Gastrocnemius medialis (tissue), 4 donors: ENCODE data around the gene MINAR2. TPM values are rescaled to one million over a fixed set of nuclear protein-coding genes. Genes with fewer than 3 reads are reported as not detected.

ENCODE experiments used
- ATAC-seq, 2 donors: fragments of 150-250 bp; one replicate each; pipeline ENCODE4 v1.9.1; 2016
- DNase-seq, 2 donors: peaks; one replicate each; pipeline ENCODE4 v3.0.0-alpha.2; 2019
- H3K27ac ChIP-seq, 4 donors: fragments of 200-600 bp; sonication (generic); 1 replicate in 1 of 4; 2 replicates in 3 of 4; pipeline ENCODE4 v1.5.1; 2016 to 2018; ENCODE audit warnings: mild to moderate bottlenecking in 2 of 4, moderate library complexity in 1 of 4
- H3K27me3 ChIP-seq, 3 donors: fragments of 200-600 bp; sonication (generic) in 2 of 3; 1 replicate in 1 of 3; 2 replicates in 2 of 3; pipeline versions ENCODE4 v1.5.1 to v1.6.0; 2016 to 2019; ENCODE audit warnings: mild to moderate bottlenecking in 1 of 3, moderate library complexity in 1 of 3
- H3K36me3 ChIP-seq, 2 donors: fragments of 200-600 bp; sonication (generic) in 1 of 2; one replicate each; pipeline ENCODE4 v1.5.1; 2017 to 2018
- H3K4me1 ChIP-seq, 2 donors: fragments of 200-600 bp; sonication (generic) in 1 of 2; one replicate each; pipeline ENCODE4 v1.5.1; 2016 to 2017; ENCODE audit warnings: mild to moderate bottlenecking in 2 of 2
- H3K4me3 ChIP-seq, 4 donors: fragments of 200-600 bp; sonication (generic) in 3 of 4; 1 replicate in 1 of 4; 2 replicates in 3 of 4; pipeline ENCODE4 v1.5.1; 2016 to 2019; ENCODE audit warnings: mild to moderate bottlenecking in 2 of 4
- H3K9me3 ChIP-seq, 3 donors: fragments of 200-600 bp; sonication (generic) in 2 of 3; 1 replicate in 1 of 3; 2 replicates in 2 of 3; pipeline ENCODE4 v1.5.1; 2016 to 2019
- CTCF ChIP-seq, 5 experiments: fragments of 450-650 bp in 3 of 5; fragments of 200-600 bp in 2 of 5; sonication (generic) in 2 of 5; IDR thresholded peaks in 4 of 5; conservative IDR thresholded peaks in 1 of 5; 1 replicate in 4 of 5; 2 replicates in 1 of 5; pipeline ENCODE4 v1.5.1; 2016 to 2019; ENCODE audit warnings: antibody characterized with exemption in 5 of 5, mild to moderate bottlenecking in 3 of 5, moderate library complexity in 3 of 5
- POLR2A ChIP-seq, 2 donors: fragments of 450-650 bp; IDR thresholded peaks; one replicate each; pipeline ENCODE4 v1.6.1; 2017; ENCODE audit warnings: antibody characterized with exemption in 2 of 2, mild to moderate bottlenecking in 2 of 2, moderate library complexity in 2 of 2
- in situ Hi-C, 4 donors: fragments of 200-750 bp; cut with MboI; loops; one replicate each; pipeline versions ENCODE4 v1.15.0 to v1.8.0; 2017; ENCODE audit warnings: low sequenced_read_pairs in 4 of 4
- intact Hi-C: fragments of 100-400 bp; cut with DNase I; formaldehyde crosslinking; loops from one replicate; pipeline ENCODE4 v1.15.1; 2023; ENCODE audit warnings: low total_unique reads
- total RNA-seq, 4 donors: library from RNA; depleted of rRNA; stranded (reverse); fragments of >200 nt; gene quantifications; one replicate each; pipeline versions ENCODE4 v1.1.0 to v1.2.3, GENCODE V29; 2016

MINAR2 gene
- total RNA-seq, 4 donors from 2014 or later: not detected

DNA sequence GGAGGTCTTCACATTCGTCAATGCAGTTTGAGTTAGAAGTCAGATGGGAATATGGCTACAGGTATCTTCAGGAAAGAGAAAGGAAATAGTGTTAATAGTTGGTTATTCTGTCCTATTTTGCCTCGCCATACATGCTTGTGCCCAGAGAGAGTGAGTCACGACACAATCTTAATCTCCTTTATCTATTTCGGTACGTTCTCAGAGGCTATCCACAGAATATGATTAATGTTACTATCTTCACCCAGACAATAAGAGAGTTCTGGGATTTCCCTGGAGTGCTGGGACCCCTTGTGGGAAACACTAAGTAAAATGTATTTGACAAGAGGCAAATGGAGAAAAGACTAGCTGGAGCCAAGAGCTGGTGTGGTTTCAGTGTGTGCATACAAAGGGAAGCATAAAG, 25.5 kb downstream of the MINAR2 start:
- Histone ChIP-seq H3K27ac (no peak overlapping the region), H3K36me3 (no peaks in the 10 kb centered on the region), H3K9me3 (no peaks in the 10 kb centered on the region), H3K4me1 (no peaks in the 10 kb centered on the region), H3K27me3 (no peaks in the 10 kb centered on the region), H3K4me3 (no peak overlapping the region)
- in situ Hi-C loops (loop anchor here (10.0 to 25.0 kb wide), 5 partner anchors 361 to 1561 kb away; no protein-coding TSS in a partner anchor), intact Hi-C loops (no loop called here)
- ATAC-seq: no peak
- no peak for TF ChIP-seq CTCF (IDR thresholded peaks at IDR 0.05 in 4 of 5, conservative IDR thresholded peaks at IDR 0.05 in 1 of 5)
- no peak for TF ChIP-seq POLR2A (IDR thresholded peaks at IDR 0.05)
- DNase-seq: no peak

GRCh38 chr5:129781594-129781993, 33.7 kb downstream of the MINAR2 start:
- in situ Hi-C loops: no loop called here
- ATAC-seq: no peak
- Histone ChIP-seq H3K9me3 (no peaks in the 10 kb centered on the region), H3K27me3 (no peaks in the 10 kb centered on the region), H3K4me3 (no peak overlapping the region), H3K4me1 (no peaks in the 10 kb centered on the region), H3K36me3 (no peaks in the 10 kb centered on the region), H3K27ac (no peak overlapping the region)
- TF ChIP-seq CTCF (IDR thresholded peaks at IDR 0.05 in 4 of 5, conservative IDR thresholded peaks at IDR 0.05 in 1 of 5) (no peak), POLR2A (IDR thresholded peaks at IDR 0.05) (no peak)
- no peak for DNase-seq
- intact Hi-C loops: no loop called here

GRCh38 chr5:129803403-129803802, 55.5 kb downstream of the MINAR2 start:
- in situ Hi-C loops: no loop called here
- H3K9me3 ChIP-seq: no peaks in the 10 kb centered on the region
- H3K4me1 ChIP-seq: no peaks in the 10 kb centered on the region
- DNase-seq (no peak), ATAC-seq (no peak)
- no peak overlapping the region for H3K27ac ChIP-seq
- H3K27me3 ChIP-seq: no peaks in the 10 kb centered on the region
- intact Hi-C loops: no loop called here
- TF ChIP-seq CTCF (IDR thresholded peaks at IDR 0.05 in 4 of 5, conservative IDR thresholded peaks at IDR 0.05 in 1 of 5) (no peak), POLR2A (IDR thresholded peaks at IDR 0.05) (no peak)
- no peaks in the 10 kb centered on the region for H3K36me3 ChIP-seq
- no peak overlapping the region for H3K4me3 ChIP-seq

DNA sequence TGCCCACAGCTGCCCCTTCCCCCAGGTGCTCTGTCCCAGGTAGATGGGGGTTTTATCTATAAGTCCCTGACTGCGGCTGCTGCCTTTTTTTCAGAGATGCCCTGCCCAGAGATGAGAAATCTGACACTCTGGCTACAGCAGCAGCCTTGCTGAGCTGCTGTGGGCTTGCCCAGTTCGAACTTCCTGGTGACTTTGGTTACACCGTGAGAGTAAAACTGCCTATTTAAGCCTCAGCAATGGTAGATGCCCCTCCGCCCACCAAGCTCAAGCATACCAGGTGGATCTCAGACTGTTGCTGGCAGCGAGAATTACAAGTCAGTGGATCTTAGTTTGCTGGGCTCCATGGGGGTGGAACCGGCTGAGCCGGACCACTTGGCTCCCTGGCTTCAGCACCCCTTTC, 56.8 kb downstream of the MINAR2 start:
- Histone ChIP-seq H3K27me3 (no peaks in the 10 kb centered on the region), H3K36me3 (no peaks in the 10 kb centered on the region), H3K27ac (no peak overlapping the region), H3K4me1 (no peaks in the 10 kb centered on the region), H3K9me3 (no peaks in the 10 kb centered on the region), H3K4me3 (no peak overlapping the region)
- no peak for DNase-seq
- no peak for ATAC-seq
- no peak for TF ChIP-seq POLR2A (IDR thresholded peaks at IDR 0.05)
- TF ChIP-seq CTCF (IDR thresholded peaks at IDR 0.05 in 4 of 5, conservative IDR thresholded peaks at IDR 0.05 in 1 of 5): no peak
- intact Hi-C loops: no loop called here
- in situ Hi-C loops: no loop called here

GRCh38 chr5:129807162-129807814, 59.4 kb downstream of the MINAR2 start:
- Histone ChIP-seq H3K27ac (no peak overlapping the region), H3K36me3 (no peaks in the 10 kb centered on the region), H3K4me3 (no peak overlapping the region), H3K4me1 (no peaks in the 10 kb centered on the region), H3K9me3 (no peaks in the 10 kb centered on the region), H3K27me3 (no peaks in the 10 kb centered on the region)
- intact Hi-C loops (no loop called here), in situ Hi-C loops (no loop called here)
- ATAC-seq: no peak
- no peak for DNase-seq
- TF ChIP-seq POLR2A (IDR thresholded peaks at IDR 0.05) (no peak), CTCF (IDR thresholded peaks at IDR 0.05 in 4 of 5, conservative IDR thresholded peaks at IDR 0.05 in 1 of 5) (no peak)
